Fibroblast of villous mesenchyme (primary cell): Measurements from ENCODE around the gene PIP. TPM values are rescaled to one million over a fixed set of nuclear protein-coding genes. Genes with fewer than 3 reads are reported as not detected.
"Not testable (repeated sequence)": the region's sequence is repeated elsewhere in the genome, so short reads cannot be mapped to it uniquely, and the experiment has no call there.

Experiments used
- DNase-seq: peaks from one replicate; pipeline ENCODE4 v3.0.0-alpha.2; 2010; ENCODE audit warnings: low read depth
- H3K4me3 ChIP-seq: 2 replicates; pipeline ENCODE4 v1.5.1; 2011; ENCODE audit warnings: low read depth, mild to moderate bottlenecking, low read length
- CTCF ChIP-seq: IDR thresholded peaks from 2 replicates; pipeline ENCODE4 v1.5.1; 2012; ENCODE audit warnings: low read depth, mild to moderate bottlenecking, low read length; ENCODE audit not compliant: insufficient read depth
- total RNA-seq: library from RNA; depleted of rRNA; stranded (reverse); fragments of >200 nt; gene quantifications from 2 replicates; pipeline ENCODE4 v1.2.3, GENCODE V29; 2012

Gene PIP, protein sequence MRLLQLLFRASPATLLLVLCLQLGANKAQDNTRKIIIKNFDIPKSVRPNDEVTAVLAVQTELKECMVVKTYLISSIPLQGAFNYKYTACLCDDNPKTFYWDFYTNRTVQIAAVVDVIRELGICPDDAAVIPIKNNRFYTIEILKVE
- not detected in 2 replicates for total RNA-seq

DNA sequence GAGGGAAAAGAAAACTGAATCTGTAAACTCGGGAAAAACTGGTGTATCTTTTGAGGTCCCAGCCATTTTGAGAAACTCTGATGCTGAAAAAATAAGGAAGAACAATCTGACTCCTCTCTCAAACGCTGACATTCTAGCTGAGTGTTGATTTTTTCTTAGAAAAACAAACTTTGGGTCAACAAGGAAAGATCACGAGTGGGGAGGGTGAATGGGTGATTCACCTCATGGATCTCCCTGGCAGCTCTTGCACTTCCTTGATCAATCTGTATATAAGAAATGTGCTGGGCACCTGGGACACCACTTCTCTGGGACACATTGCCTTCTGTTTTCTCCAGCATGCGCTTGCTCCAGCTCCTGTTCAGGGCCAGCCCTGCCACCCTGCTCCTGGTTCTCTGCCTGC is at the start of gene PIP:
PIP (plus strand) TSS at position 297 of the 400 bp plus-strand sequence; CDS start at position 337, 40 bp downstream.
- DNase-seq = no peak
- no peak within 1 kb of the TSS for H3K4me3 ChIP-seq
- TF ChIP-seq CTCF = no peak

DNA sequence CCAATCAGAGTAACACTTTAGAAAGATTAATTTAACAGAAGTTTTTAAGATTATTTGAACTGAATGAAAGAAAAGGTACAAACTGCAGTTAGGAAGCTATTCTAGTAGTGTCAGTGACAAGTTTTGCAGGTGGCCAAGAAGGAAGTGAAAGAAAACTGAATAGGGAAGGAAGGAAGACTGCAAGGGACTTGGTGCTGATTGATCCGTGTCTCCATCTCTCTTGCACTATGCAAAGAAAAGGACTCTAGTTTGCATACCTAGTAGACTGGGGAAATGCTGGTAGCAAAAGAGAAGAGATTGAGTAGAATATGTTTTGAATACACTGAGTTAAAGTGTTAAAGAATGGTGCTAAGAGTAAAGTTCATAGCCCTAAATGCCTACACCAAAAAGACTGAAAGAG is 46.8 kb upstream of the PIP start:
- DNase-seq = no peak
- H3K4me3 ChIP-seq = no peak overlapping the region
- TF ChIP-seq CTCF = no peak

GRCh38 chr7:143085610-143086009 is 46.3 kb upstream of the PIP start:
- DNase-seq, H3K4me3 ChIP-seq: not testable (repeated sequence)

- DNase-seq, H3K4me3 ChIP-seq: not testable (repeated sequence)
These were observed 43.2 kb upstream of the PIP start for GRCh38 chr7:143088549-143089231.

GRCh38 chr7:143096146-143096545 is 35.7 kb upstream of the PIP start:
- H3K4me3 ChIP-seq = no peak overlapping the region
- DNase-seq = no peak
- TF ChIP-seq CTCF = no peak

GRCh38 chr7:143099579-143099978 is 32.3 kb upstream of the PIP start:
- not testable (repeated sequence) for H3K4me3 ChIP-seq, DNase-seq

DNA sequence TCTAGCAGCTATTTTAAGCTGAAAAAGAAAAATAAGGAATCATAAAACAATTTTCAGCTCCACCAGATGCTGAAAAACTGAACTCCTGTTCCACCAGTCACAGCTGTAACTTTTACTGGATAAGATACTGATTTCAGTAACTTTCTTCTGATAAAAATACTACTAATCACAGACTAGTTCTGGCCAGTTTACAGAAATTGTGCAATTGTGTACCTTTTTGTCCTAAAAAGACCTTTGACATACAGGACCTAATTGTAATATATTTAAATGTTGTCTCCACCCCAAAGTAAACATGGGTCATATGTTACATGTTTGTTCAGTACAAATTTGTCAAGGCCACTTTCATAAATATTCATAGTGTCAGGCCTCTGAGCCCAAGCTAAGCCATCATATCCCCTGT is 27.1 kb upstream of the PIP start:
- DNase-seq = no peak
- H3K4me3 ChIP-seq = no peak overlapping the region
- no peak for TF ChIP-seq CTCF

- DNase-seq, H3K4me3 ChIP-seq: not testable (repeated sequence)
These were observed 23.9 kb upstream of the PIP start for GRCh38 chr7:143108019-143108418.

GRCh38 chr7:143117395-143117794 is 14.5 kb upstream of the PIP start:
- no peak overlapping the region for H3K4me3 ChIP-seq
- DNase-seq = no peak
- TF ChIP-seq CTCF = no peak
